WTC11 (cell line): Measurements from ENCODE around the gene DNAAF8. TPM values are rescaled to one million over a fixed set of nuclear protein-coding genes. Genes with fewer than 3 reads are reported as not detected.

ENCODE experiments used
- ATAC-seq: fragments of 200-7000 bp; cut with Tn5 transposase; 2 replicates; pipeline ENCODE4 v1.10.0; 2021; ENCODE audit warnings: mild to moderate bottlenecking, moderate library complexity
- CTCF ChIA-PET: fragments of 300-600 bp; sonication (Branson Sonifier 250); formaldehyde crosslinking; loops from one replicate; lab custom pipeline; 2021; ENCODE audit warnings: antibody characterized with exemption; lab: Charles Lee
- POLR2A ChIA-PET: fragments of 350-600 bp; sonication (Branson Sonifier 250); formaldehyde crosslinking; loops from one replicate; lab custom pipeline; 2021; ENCODE audit warnings: antibody characterized with exemption; lab: Charles Lee
- DNase-seq: peaks from one replicate; pipeline ENCODE4 v3.0.0; 2021; ENCODE audit warnings: low spot score
- H3K27ac Mint-ChIP-seq: 2 replicates; pipeline ENCODE4 v1.8.0; 2021; ENCODE audit warnings: mixed read lengths
- H3K27me3 Mint-ChIP-seq: 2 replicates; pipeline ENCODE4 v1.8.0; 2021; ENCODE audit warnings: low read depth, mild to moderate bottlenecking, moderate library complexity, mixed read lengths
- H3K36me3 Mint-ChIP-seq: 2 replicates; pipeline ENCODE4 v1.8.0; 2021; ENCODE audit warnings: mixed read lengths
- H3K4me1 Mint-ChIP-seq: 2 replicates; pipeline ENCODE4 v1.8.0; 2022; ENCODE audit warnings: mixed read lengths
- H3K4me3 Mint-ChIP-seq: 2 replicates; pipeline ENCODE4 v1.8.0; 2021; ENCODE audit warnings: mild to moderate bottlenecking, moderate library complexity, mixed read lengths
- H3K9me3 Mint-ChIP-seq: 2 replicates; pipeline ENCODE4 v1.8.0; 2021; ENCODE audit warnings: mixed read lengths
- CREB1 ChIP-seq: sonication (generic); formaldehyde crosslinking; IDR thresholded peaks from 2 replicates; pipeline ENCODE4 v1.8.0; 2023; ENCODE audit warnings: mild to moderate bottlenecking, missing genetic modification reagents
- ESRRA ChIP-seq: sonication (generic); formaldehyde crosslinking; IDR thresholded peaks from 2 replicates; pipeline ENCODE4 v1.8.1; 2022; ENCODE audit warnings: mild to moderate bottlenecking, missing genetic modification reagents, borderline replicate concordance
- GRHL2 ChIP-seq: fragments of 250-450 bp; sonication (Bioruptor Pico); IDR thresholded peaks from 2 replicates; pipeline ENCODE4 v1.8.0; 2022; ENCODE audit warnings: mild to moderate bottlenecking, moderate library complexity; ENCODE audit not compliant: insufficient replicate concordance, severe bottlenecking
- NR2C2 ChIP-seq: sonication (generic); formaldehyde crosslinking; IDR thresholded peaks from 2 replicates; pipeline ENCODE4 v1.8.0; 2022; ENCODE audit warnings: mild to moderate bottlenecking, missing genetic modification reagents
- TCF7 ChIP-seq: sonication (generic); formaldehyde crosslinking; IDR thresholded peaks from 2 replicates; pipeline ENCODE4 v1.8.0; 2022; ENCODE audit warnings: mild to moderate bottlenecking, low read depth, missing genetic modification reagents, moderate library complexity
- ZNF219 ChIP-seq: sonication (generic); formaldehyde crosslinking; IDR thresholded peaks from 2 replicates; pipeline ENCODE4 v1.8.0; 2023; ENCODE audit warnings: missing genetic modification reagents, mild to moderate bottlenecking, borderline replicate concordance
- total RNA-seq: library from RNA; stranded (reverse); gene quantifications from 3 replicates; pipeline ENCODE4 v1.2.3, GENCODE V29; 2021
- TF ChIP-seq, protein P1 (sequence below): sonication (generic); formaldehyde crosslinking; conservative IDR thresholded peaks from 2 replicates; pipeline ENCODE4 v1.8.1; 2023; ENCODE audit warnings: mild to moderate bottlenecking, low read depth, missing genetic modification reagents, moderate library complexity
- TF ChIP-seq, protein P2 (sequence below): sonication (generic); formaldehyde crosslinking; IDR thresholded peaks from 2 replicates; pipeline ENCODE4 v1.8.0; 2022; ENCODE audit warnings: mild to moderate bottlenecking, missing genetic modification reagents
- TF ChIP-seq, protein P3 (sequence below): sonication (generic); formaldehyde crosslinking; IDR thresholded peaks from 2 replicates; pipeline ENCODE4 v1.8.1; 2022; ENCODE audit warnings: mild to moderate bottlenecking, missing genetic modification reagents, moderate library complexity, borderline replicate concordance
- TF ChIP-seq, protein P4 (sequence below): sonication (generic); formaldehyde crosslinking; IDR thresholded peaks from 2 replicates; pipeline ENCODE4 v1.8.0; 2023; ENCODE audit warnings: mild to moderate bottlenecking, missing genetic modification reagents
- TF ChIP-seq, protein P5 (sequence below): sonication (generic); formaldehyde crosslinking; IDR thresholded peaks from 2 replicates; pipeline ENCODE4 v1.8.1; 2022; ENCODE audit warnings: mild to moderate bottlenecking, moderate library complexity, missing genetic modification reagents
- TF ChIP-seq, protein P6 (sequence below): fragments of 250-450 bp; sonication (Bioruptor Pico); IDR thresholded peaks from 2 replicates; pipeline ENCODE4 v2.1.2; 2022; ENCODE audit warnings: mild to moderate bottlenecking, moderate library complexity
- TF ChIP-seq, protein P7 (sequence below): sonication (generic); formaldehyde crosslinking; IDR thresholded peaks from 2 replicates; pipeline ENCODE4 v1.8.0; 2022; ENCODE audit warnings: mild to moderate bottlenecking, missing genetic modification reagents

Gene DNAAF8
- total RNA-seq, 1 experiment from 2014 or later, result 0.09 TPM

DNA sequence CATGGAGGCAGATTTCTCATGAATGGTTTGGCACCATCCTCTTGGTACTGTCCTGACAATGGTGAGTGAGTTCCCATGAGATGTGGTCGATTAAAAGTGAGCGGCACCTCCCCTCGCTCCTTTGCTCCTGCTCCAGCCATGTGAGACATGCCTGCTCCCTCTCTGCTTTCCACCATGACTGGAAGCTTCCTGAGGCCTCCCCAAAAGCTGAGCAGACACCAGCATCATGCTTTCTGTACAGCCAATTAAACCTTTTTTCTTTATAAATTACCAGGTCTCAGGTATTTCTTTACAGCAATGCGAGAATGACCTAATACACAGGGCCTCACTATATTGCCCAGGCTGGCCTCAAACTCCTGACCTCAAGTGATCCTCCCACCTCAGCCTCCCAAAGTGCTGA lies 20.5 kb downstream of the DNAAF8 start (continued):
- TF ChIP-seq, protein P1, sequence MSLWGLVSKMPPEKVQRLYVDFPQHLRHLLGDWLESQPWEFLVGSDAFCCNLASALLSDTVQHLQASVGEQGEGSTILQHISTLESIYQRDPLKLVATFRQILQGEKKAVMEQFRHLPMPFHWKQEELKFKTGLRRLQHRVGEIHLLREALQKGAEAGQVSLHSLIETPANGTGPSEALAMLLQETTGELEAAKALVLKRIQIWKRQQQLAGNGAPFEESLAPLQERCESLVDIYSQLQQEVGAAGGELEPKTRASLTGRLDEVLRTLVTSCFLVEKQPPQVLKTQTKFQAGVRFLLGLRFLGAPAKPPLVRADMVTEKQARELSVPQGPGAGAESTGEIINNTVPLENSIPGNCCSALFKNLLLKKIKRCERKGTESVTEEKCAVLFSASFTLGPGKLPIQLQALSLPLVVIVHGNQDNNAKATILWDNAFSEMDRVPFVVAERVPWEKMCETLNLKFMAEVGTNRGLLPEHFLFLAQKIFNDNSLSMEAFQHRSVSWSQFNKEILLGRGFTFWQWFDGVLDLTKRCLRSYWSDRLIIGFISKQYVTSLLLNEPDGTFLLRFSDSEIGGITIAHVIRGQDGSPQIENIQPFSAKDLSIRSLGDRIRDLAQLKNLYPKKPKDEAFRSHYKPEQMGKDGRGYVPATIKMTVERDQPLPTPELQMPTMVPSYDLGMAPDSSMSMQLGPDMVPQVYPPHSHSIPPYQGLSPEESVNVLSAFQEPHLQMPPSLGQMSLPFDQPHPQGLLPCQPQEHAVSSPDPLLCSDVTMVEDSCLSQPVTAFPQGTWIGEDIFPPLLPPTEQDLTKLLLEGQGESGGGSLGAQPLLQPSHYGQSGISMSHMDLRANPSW (CRISPR knock-in tag), result no peak
- TF ChIP-seq ZNF219 (CRISPR knock-in tag), result no peak

DNA sequence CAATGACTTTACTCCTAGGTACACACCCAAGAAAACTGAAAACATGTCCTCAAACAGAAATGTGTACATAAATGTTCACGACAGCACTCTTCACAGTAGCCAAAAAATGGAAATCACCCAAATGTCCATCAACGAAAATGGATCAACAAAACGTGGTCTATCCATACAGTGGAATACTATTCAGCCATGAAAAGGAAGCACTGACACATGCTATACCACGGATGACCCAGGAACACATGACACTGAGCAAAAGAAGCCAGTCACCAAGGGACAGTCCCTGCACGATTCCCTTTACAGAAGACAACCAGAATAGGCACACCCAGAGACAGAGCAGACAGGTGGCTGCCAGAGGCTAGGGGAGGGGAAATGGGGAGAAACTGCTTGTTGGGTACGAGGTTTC lies 21.4 kb downstream of the DNAAF8 start:
- DNase-seq (no peak), ATAC-seq (no peak)
- H3K9me3 Mint-ChIP-seq, result peaks cover 6% of the 10 kb centered on the region
- CTCF ChIA-PET, result no interaction called here
- H3K36me3 Mint-ChIP-seq, result peaks cover 61% of the 10 kb centered on the region
- no peak overlapping the region for H3K27ac Mint-ChIP-seq
- TF ChIP-seq, protein P2, sequence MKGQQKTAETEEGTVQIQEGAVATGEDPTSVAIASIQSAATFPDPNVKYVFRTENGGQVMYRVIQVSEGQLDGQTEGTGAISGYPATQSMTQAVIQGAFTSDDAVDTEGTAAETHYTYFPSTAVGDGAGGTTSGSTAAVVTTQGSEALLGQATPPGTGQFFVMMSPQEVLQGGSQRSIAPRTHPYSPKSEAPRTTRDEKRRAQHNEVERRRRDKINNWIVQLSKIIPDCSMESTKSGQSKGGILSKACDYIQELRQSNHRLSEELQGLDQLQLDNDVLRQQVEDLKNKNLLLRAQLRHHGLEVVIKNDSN (CRISPR knock-in tag), result no peak
- TF ChIP-seq, protein P3, sequence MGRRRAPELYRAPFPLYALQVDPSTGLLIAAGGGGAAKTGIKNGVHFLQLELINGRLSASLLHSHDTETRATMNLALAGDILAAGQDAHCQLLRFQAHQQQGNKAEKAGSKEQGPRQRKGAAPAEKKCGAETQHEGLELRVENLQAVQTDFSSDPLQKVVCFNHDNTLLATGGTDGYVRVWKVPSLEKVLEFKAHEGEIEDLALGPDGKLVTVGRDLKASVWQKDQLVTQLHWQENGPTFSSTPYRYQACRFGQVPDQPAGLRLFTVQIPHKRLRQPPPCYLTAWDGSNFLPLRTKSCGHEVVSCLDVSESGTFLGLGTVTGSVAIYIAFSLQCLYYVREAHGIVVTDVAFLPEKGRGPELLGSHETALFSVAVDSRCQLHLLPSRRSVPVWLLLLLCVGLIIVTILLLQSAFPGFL (CRISPR knock-in tag), result no peak
- TF ChIP-seq GRHL2, result no peak
- no peak for TF ChIP-seq TCF7
- TF ChIP-seq NR2C2 (CRISPR knock-in tag), result no peak
- TF ChIP-seq, protein P4, sequence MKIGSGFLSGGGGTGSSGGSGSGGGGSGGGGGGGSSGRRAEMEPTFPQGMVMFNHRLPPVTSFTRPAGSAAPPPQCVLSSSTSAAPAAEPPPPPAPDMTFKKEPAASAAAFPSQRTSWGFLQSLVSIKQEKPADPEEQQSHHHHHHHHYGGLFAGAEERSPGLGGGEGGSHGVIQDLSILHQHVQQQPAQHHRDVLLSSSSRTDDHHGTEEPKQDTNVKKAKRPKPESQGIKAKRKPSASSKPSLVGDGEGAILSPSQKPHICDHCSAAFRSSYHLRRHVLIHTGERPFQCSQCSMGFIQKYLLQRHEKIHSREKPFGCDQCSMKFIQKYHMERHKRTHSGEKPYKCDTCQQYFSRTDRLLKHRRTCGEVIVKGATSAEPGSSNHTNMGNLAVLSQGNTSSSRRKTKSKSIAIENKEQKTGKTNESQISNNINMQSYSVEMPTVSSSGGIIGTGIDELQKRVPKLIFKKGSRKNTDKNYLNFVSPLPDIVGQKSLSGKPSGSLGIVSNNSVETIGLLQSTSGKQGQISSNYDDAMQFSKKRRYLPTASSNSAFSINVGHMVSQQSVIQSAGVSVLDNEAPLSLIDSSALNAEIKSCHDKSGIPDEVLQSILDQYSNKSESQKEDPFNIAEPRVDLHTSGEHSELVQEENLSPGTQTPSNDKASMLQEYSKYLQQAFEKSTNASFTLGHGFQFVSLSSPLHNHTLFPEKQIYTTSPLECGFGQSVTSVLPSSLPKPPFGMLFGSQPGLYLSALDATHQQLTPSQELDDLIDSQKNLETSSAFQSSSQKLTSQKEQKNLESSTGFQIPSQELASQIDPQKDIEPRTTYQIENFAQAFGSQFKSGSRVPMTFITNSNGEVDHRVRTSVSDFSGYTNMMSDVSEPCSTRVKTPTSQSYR (CRISPR knock-in tag), result no peak
- TF ChIP-seq ESRRA, result no peak
- no peak for TF ChIP-seq CREB1 (CRISPR knock-in tag)
- TF ChIP-seq, protein P5, sequence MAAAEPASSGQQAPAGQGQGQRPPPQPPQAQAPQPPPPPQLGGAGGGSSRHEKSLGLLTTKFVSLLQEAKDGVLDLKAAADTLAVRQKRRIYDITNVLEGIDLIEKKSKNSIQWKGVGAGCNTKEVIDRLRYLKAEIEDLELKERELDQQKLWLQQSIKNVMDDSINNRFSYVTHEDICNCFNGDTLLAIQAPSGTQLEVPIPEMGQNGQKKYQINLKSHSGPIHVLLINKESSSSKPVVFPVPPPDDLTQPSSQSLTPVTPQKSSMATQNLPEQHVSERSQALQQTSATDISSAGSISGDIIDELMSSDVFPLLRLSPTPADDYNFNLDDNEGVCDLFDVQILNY, result no peak
- no peak overlapping the region for H3K4me3 Mint-ChIP-seq
- no peaks in the 10 kb centered on the region for H3K27me3 Mint-ChIP-seq
- no peaks in the 10 kb centered on the region for H3K4me1 Mint-ChIP-seq
- POLR2A ChIA-PET, result no interaction called here

DNA sequence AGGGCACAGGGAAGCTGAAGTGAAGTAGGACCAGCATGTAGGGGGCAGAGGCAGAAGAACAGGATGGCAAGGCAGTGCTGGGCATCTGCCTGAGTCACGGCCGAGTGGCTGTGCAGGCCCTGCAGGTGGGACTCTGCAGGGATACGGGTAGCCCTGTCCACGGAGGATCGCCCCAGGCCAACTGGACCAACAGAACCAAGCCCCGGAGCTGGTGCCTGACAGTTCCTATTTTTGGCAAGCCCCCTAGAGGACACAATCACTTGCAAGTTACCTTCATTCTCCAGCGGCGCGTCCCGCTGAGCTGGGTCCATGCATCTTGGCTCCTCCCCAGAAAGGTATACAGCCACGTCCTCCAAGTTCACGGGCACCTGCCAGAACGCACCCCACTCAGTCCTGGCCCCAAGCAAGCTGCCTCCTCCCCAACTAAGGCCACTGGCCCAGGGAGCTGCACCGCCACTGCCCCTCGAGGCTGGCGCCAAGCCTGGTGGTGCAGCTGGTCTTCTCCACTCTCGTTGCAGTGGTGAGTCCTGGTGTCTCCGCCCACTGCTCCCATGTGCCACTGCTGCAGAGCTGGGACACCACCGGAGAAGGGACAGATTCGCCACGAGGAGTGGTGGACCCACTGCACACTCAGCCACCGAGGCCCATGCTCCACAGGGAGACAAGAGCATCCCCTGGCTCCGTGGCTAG lies 26.0 kb downstream of the DNAAF8 start:
- Mint-ChIP-seq H3K27ac (no peak overlapping the region), H3K9me3 (peaks cover 6% of the 10 kb centered on the region), H3K27me3 (no peaks in the 10 kb centered on the region), H3K4me3 (no peak overlapping the region), H3K36me3 (peaks cover 54% of the 10 kb centered on the region), H3K4me1 (no peaks in the 10 kb centered on the region)
- POLR2A ChIA-PET, result interaction anchor here (0.6 kb wide), 1 partner anchor 226 kb away, joined by 3 read pairs; no protein-coding TSS in a partner anchor
- DNase-seq (no peak), ATAC-seq (no peak)
- CTCF ChIA-PET, result interaction anchor here (0.7 to 1.1 kb wide), 4 partner anchors 8 to 66 kb away, joined by 3 to 4 read pairs (median 4); no protein-coding TSS in a partner anchor
- TF ChIP-seq, protein P4 (CRISPR knock-in tag), result no peak
- TF ChIP-seq, protein P6, sequence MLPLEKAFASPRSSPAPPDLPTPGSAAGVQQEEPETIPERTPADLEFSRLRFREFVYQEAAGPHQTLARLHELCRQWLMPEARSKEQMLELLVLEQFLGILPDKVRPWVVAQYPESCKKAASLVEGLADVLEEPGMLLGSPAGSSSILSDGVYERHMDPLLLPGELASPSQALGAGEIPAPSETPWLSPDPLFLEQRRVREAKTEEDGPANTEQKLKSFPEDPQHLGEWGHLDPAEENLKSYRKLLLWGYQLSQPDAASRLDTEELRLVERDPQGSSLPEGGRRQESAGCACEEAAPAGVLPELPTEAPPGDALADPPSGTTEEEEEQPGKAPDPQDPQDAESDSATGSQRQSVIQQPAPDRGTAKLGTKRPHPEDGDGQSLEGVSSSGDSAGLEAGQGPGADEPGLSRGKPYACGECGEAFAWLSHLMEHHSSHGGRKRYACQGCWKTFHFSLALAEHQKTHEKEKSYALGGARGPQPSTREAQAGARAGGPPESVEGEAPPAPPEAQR (CRISPR knock-in tag), result no peak
- TF ChIP-seq, protein P1 (CRISPR knock-in tag), result no peak
- TF ChIP-seq, protein P7, sequence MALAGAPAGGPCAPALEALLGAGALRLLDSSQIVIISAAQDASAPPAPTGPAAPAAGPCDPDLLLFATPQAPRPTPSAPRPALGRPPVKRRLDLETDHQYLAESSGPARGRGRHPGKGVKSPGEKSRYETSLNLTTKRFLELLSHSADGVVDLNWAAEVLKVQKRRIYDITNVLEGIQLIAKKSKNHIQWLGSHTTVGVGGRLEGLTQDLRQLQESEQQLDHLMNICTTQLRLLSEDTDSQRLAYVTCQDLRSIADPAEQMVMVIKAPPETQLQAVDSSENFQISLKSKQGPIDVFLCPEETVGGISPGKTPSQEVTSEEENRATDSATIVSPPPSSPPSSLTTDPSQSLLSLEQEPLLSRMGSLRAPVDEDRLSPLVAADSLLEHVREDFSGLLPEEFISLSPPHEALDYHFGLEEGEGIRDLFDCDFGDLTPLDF (CRISPR knock-in tag), result no peak
